HCT116 (cell line): ENCODE measurements around the gene MYOG. TPM values are rescaled to one million over a fixed set of nuclear protein-coding genes. Genes with fewer than 3 reads are reported as not detected.

ENCODE experiments used
- ATAC-seq: fragments of 200-7000 bp; cut with Tn5 transposase; 2 replicates; pipeline ENCODE4 v1.9.1; 2020; ENCODE audit warnings: mild to moderate bottlenecking, moderate library complexity
- BruUV-seq: library from RNA; stranded (reverse); fragments of 400-500 nt; replicated peaks from 2 replicates; lab custom pipeline; 2021; lab: Mats Ljungman, UMichigan
- CTCF ChIA-PET: fragments of 300-600 bp; sonication (Branson Sonifier 250); formaldehyde crosslinking; loops from one replicate; lab custom pipeline; 2021; ENCODE audit warnings: antibody characterized with exemption; lab: Charles Lee
- POLR2A ChIA-PET: fragments of 300-600, 350-600 bp; sonication (Branson Sonifier 250); formaldehyde crosslinking; loops from one replicate; lab custom pipeline; 2021; ENCODE audit warnings: antibody characterized with exemption; lab: Charles Lee
- RAD21 ChIA-PET, 2 experiments: fragments of 300-600 bp; sonication (Branson Sonifier 250); formaldehyde crosslinking; loops; one replicate each; lab custom pipeline; 2023; ENCODE audit warnings: low total read pairs in 2 of 2; ENCODE audit not compliant: uncharacterized antibody in 2 of 2, unreplicated experiment in 2 of 2, low non-redundant PET in 1 of 2; lab: Charles Lee
- DNase-seq: peaks from one replicate; pipeline ENCODE4 v3.0.0-alpha.2; 2010; ENCODE audit warnings: low read depth, low spot score
- H2AFZ ChIP-seq: fragments of 200-600 bp; shearing (Covaris generic), sonication (generic); 2 replicates; pipeline ENCODE4 v1.6.1; 2017; ENCODE audit warnings: low read depth, mixed run types, mixed read lengths, antibody characterized with exemption, low read length; ENCODE audit not compliant: poor library complexity, severe bottlenecking
- H3K27ac ChIP-seq: 2 replicates; pipeline ENCODE4 v1.5.1; 2012; ENCODE audit warnings: low read depth, low read length
- H3K27me3 ChIP-seq: fragments of 200-600 bp; sonication (generic); 2 replicates; pipeline ENCODE4 v1.6.1; 2016; ENCODE audit warnings: mixed run types, low read length, mixed read lengths; ENCODE audit not compliant: insufficient read depth
- H3K36me3 ChIP-seq, 2 experiments: fragments of 200-500 bp in 1 of 2; fragments of 200-600 bp in 1 of 2; sonication (Bioruptor generic) in 1 of 2; sonication (generic) in 1 of 2; 2 replicates each; pipeline versions ENCODE4 v1.5.1 to v1.6.1; 2014 to 2016; ENCODE audit warnings: low read length in 2 of 2, inconsistent platforms in 1 of 2, mixed read lengths in 1 of 2, mixed run types in 1 of 2; ENCODE audit not compliant: insufficient read depth in 2 of 2, control insufficient read depth in 1 of 2
- H3K4me1 ChIP-seq, 2 experiments: fragments of 200-600 bp in 1 of 2; sonication (generic) in 1 of 2; 2 replicates each; pipeline versions ENCODE4 v1.5.1 to v1.6.1; 2012 to 2017; ENCODE audit warnings: low read length in 2 of 2, inconsistent platforms in 1 of 2, mild to moderate bottlenecking in 1 of 2, mixed read lengths in 1 of 2, mixed run types in 1 of 2, moderate library complexity in 1 of 2; ENCODE audit not compliant: insufficient read depth in 2 of 2, control insufficient read depth in 1 of 2
- H3K4me2 ChIP-seq: fragments of 200-600 bp; sonication (generic); 2 replicates; pipeline ENCODE4 v1.6.1; 2017; ENCODE audit warnings: mixed run types, low read length, mixed read lengths
- H3K4me3 ChIP-seq, 2 experiments: fragments of 200-600 bp in 1 of 2; sonication (generic) in 1 of 2; replicated peaks in 1 of 2; 2 replicates each; pipeline ENCODE4 v1.5.1; 2011 to 2016; ENCODE audit warnings: low read length in 2 of 2, control low read depth in 1 of 2, low read depth in 1 of 2, mild to moderate bottlenecking in 1 of 2, mixed read lengths in 1 of 2, mixed run types in 1 of 2
- H3K79me2 ChIP-seq: fragments of 200-600 bp; sonication (generic); 2 replicates; pipeline ENCODE4 v1.6.1; 2017; ENCODE audit warnings: mild to moderate bottlenecking, mixed run types, low read length, moderate library complexity, mixed read lengths; ENCODE audit not compliant: insufficient read depth
- H3K9ac ChIP-seq: fragments of 200-600 bp; sonication (generic); 2 replicates; pipeline ENCODE4 v1.6.1; 2016; ENCODE audit warnings: low read length, mixed read lengths
- H3K9me2 ChIP-seq: fragments of 200-600 bp; sonication (generic), shearing (Covaris generic); 2 replicates; pipeline ENCODE4 v1.6.1; 2017; ENCODE audit warnings: mixed run types, mild to moderate bottlenecking, moderate library complexity; ENCODE audit not compliant: insufficient read depth
- H3K9me3 ChIP-seq, 2 experiments: fragments of 200-500 bp in 1 of 2; fragments of 200-600 bp in 1 of 2; sonication (Bioruptor generic) in 1 of 2; sonication (generic) in 1 of 2; 2 replicates each; pipeline ENCODE4 v1.6.1; 2014 to 2017; ENCODE audit warnings: low read length in 2 of 2, mixed read lengths in 2 of 2, inconsistent platforms in 1 of 2, low read depth in 1 of 2, mild to moderate bottlenecking in 1 of 2, mixed run types in 1 of 2, moderate library complexity in 1 of 2; ENCODE audit not compliant: control insufficient read depth in 1 of 2, insufficient read depth in 1 of 2
- H4K20me1 ChIP-seq: fragments of 200-600 bp; sonication (generic), shearing (Covaris generic); 2 replicates; pipeline ENCODE4 v1.6.1; 2017; ENCODE audit warnings: mixed run types, mild to moderate bottlenecking, moderate library complexity; ENCODE audit not compliant: insufficient read depth
- CBX3 ChIP-seq: IDR thresholded peaks from 2 replicates; pipeline ENCODE4 v1.6.1; 2012; ENCODE audit warnings: low read depth
- EGR1 ChIP-seq: IDR thresholded peaks from 2 replicates; pipeline ENCODE4 v1.6.1; 2012; ENCODE audit warnings: low read depth
- EZH2 ChIP-seq: fragments of 200-600 bp; sonication (generic); IDR thresholded peaks from 2 replicates; pipeline ENCODE4 v1.6.1; 2017; ENCODE audit warnings: antibody characterized with exemption, mixed run types
- FOSL1 ChIP-seq: IDR thresholded peaks from 2 replicates; pipeline ENCODE4 v1.6.1; 2012; ENCODE audit warnings: low read depth
- JUND ChIP-seq: IDR thresholded peaks from 2 replicates; pipeline ENCODE4 v1.6.1; 2012
- POLR2A ChIP-seq: IDR thresholded peaks from 2 replicates; pipeline ENCODE4 v1.7.0; 2011; ENCODE audit warnings: borderline replicate concordance; ENCODE audit not compliant: insufficient read depth, insufficient read length; ENCODE audit errors: extremely low read depth
- POLR2AphosphoS5 ChIP-seq: IDR thresholded peaks from 2 replicates; pipeline ENCODE4 v1.6.1; 2011; ENCODE audit warnings: mild to moderate bottlenecking, low read depth, low read length, moderate library complexity
- SRF ChIP-seq: IDR thresholded peaks from 2 replicates; pipeline ENCODE4 v1.6.1; 2012; ENCODE audit warnings: low read depth
- YY1 ChIP-seq: IDR thresholded peaks from 2 replicates; pipeline ENCODE4 v1.6.1; 2011; ENCODE audit warnings: low read length, low read depth, moderate library complexity, mild to moderate bottlenecking; ENCODE audit not compliant: insufficient replicate concordance; ENCODE audit errors: extremely low read depth
- intact Hi-C: fragments of 100-400 bp; cut with micrococcal nuclease; formaldehyde crosslinking; loops from 2 replicates; pipeline ENCODE4 v1.10.0; 2022
- total RNA-seq: library from RNA; stranded (reverse); gene quantifications from one replicate; pipeline ENCODE4 v1.2.1, GENCODE V29; 2021; ENCODE audit not compliant: unreplicated experiment

MYOG gene
- total RNA-seq, 1 experiment from 2014 or later, result not detected

DNA sequence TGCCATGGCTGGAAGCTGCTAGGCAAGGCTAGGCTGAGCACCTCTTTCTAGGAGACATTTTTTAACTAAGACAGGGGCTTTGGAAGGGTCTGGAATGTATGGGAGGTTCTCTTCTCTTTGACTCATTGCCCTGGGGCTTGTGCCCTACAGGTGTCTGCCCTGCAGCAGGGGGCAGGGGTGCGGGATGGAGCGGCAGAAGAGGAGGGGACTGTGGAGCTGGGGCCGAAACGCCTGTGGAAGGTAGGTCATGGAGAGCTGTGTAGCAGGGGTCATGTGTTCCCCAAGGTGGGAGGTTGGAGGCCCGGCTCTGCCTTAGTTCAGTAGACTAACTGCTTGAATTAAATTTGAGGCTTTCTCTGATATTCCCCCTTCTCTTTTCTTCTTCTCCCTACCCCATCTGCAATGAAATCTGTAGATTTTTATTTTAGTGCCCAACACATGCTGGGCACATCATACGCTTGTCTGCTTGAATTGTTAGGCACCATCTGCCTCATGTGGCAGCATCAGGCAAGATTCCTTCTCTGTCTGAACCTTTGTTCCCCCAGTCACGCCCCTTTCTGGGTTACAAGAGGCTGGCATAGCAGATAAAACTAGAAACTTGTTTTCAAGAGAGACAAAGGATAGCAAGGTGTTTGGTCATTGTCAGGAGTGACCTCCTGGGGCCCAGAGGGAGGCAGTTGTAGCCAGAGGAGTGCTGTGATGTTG lies 41.1 kb downstream of the MYOG start (continued):
- TF ChIP-seq POLR2A (no peak), SRF (no peak), EZH2 (no peak), EGR1 (no peak), POLR2AphosphoS5 (no peak), FOSL1 (no peak), CBX3 (no peak), JUND (no peak), YY1 (no peak)
- TF ChIP-seq, all 23 proteins: peak for 0

GRCh38 chr1:203043830-203044545 lies 41.8 kb downstream of the MYOG start:
- POLR2A ChIA-PET, result no interaction called here
- no peak overlapping the region for H3K9ac ChIP-seq
- intact Hi-C loops, result no loop called here

More at GRCh38 chr1:203043830-203044545, 41.8 kb downstream of the MYOG start:
- H3K9me2 ChIP-seq, result no peaks in the 10 kb centered on the region
- H4K20me1 ChIP-seq, result no peaks in the 10 kb centered on the region
- H3K79me2 ChIP-seq, result no peaks in the 10 kb centered on the region
- H3K36me3 ChIP-seq, result no peaks in the 10 kb centered on the region
- H3K4me3 ChIP-seq, result no peak overlapping the region
- BruUV-seq, result no TSS peak
- H3K27me3 ChIP-seq, result no peaks in the 10 kb centered on the region
- H2AFZ ChIP-seq, result no peak overlapping the region
- H3K27ac ChIP-seq, result no peak overlapping the region
- no peak for DNase-seq
- H3K4me2 ChIP-seq, result no peak overlapping the region
- CTCF ChIA-PET, result interaction anchor here (2.5 kb wide), 1 partner anchor 223 kb away, joined by 10 read pairs; no protein-coding TSS in a partner anchor
- ATAC-seq, result no peak
- no peaks in the 10 kb centered on the region for H3K9me3 ChIP-seq
- peaks cover 8 to 34% of the 10 kb centered on the region in 2 experiments for H3K4me1 ChIP-seq
- RAD21 ChIA-PET, result no interaction called here
- no peak for TF ChIP-seq EGR1
